NK-92 treated with Interleukin-12 subunit alpha and Interleukin-12 subunit beta, amount 100 ng/mL, for 24 hours (cell line): ENCODE results near the gene FAM163A.

Experiments
- DNase-seq: peaks from one replicate; lab custom pipeline; 2025; lab: John Stamatoyannopoulos, UW

Gene FAM163A

GRCh38 chr1:179750630-179751029 lies 7.5 kb downstream of the FAM163A start:
- no peak for DNase-seq

- no peak for DNase-seq
Observed at GRCh38 chr1:179753061-179753460, 10.0 kb downstream of the FAM163A start.

DNA sequence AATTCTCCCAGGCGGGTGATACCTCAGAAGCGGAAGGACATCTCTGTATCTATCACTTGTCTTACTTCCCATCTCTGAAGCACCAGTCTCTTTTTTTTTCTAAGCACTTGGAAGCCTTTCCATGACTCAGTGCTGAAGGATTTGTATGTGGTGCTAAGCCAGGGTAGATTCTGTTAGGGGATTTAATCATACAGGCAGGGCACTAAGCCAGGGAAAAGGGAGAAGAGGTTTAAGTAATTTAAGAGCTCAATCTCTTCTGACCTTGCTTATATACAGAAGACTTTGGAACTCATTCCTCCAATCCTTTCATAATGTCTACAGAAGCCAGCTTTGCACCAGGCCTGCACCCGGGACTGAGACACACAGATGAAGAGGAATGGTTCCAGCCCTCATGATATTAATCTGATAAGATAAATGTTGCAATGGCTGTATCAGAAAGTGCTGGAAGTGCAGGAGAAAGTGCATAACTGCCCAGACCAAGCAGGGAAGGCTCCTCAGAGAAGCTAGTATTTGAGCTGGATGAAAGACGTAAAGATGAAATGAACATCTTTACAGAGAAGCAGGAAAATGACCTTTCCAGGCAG lies 11.0 kb downstream of the FAM163A start:
- DNase-seq, result no peak

GRCh38 chr1:179757933-179758332 lies 14.8 kb downstream of the FAM163A start:
- no peak for DNase-seq

GRCh38 chr1:179760521-179760920 lies 17.4 kb downstream of the FAM163A start:
- DNase-seq, result no peak

DNA sequence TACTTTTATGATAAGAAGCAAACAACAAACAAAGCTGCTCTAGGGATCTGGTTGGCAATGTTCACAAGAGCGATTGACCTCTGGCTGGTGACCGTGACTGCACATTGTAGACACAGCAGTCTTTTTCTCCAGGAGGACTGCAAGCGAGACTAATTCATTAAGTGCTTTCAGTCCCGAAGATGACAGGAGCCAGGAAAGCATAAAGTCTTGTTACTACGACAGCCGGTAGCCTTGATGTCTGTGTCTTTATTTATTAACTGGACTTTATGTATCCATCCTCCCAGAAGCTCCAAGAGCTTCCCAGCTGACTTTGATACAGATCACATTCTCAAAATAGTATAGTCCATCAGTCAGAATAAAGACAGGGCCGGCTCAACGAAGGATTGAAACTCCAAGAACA lies 18.2 kb downstream of the FAM163A start:
- no peak for DNase-seq

DNA sequence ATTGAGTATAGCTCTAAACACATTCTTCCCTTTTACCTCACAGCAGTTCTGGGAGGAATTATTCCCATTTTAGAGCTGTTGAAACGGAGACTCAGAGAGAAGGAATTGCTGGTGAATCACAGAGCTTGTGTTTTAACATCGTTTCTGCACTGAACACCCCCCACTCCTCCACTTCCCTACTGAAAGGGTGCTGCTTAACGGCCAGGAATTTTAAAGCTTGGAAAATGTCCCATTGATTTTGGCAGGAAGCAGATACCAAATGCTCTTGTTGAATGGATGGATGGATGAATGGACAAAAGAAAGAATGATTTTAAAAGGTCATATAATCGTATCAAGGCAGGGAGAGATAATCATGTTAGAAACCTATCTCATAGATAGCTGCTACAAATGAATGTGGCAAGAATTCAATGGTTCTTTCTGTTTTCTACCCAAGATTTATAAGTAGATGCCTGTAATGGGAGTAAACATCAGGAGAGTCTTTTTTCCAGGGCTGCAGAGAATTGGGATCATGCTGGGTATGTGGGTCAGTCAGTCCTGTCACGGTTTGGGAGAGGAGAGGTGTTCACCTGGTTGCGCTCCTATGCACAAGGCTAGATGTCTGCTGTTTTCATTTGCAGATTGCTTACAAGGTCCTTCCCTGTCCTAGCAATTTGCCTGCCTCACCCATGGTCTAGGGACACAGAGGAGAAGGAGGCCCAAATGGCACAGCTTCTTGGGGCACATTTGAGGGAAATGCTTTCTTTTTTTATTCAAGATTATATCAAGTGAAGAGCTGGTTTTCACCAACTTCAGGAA lies 19.0 kb downstream of the FAM163A start:
- DNase-seq, result no peak

DNA sequence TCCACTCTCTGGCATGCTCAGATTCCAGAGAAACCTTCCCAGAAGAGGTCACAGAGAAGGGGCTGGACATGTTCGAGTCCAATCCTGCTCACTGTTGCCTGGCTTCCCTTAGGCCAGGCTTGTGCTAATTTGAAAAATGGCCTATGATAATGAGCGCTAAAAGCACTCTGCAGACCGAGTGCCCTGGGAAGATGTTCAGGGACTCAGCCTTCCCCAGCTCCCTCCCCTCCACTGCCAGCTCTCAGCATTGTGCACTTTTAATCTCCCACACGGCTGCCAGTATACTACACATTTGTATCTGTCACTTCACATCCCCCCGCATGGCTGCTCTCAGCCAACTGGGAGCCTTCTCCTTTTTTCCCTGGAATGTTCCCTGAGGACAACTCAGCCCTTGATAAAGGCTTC lies 24.1 kb downstream of the FAM163A start:
- no peak for DNase-seq

DNA sequence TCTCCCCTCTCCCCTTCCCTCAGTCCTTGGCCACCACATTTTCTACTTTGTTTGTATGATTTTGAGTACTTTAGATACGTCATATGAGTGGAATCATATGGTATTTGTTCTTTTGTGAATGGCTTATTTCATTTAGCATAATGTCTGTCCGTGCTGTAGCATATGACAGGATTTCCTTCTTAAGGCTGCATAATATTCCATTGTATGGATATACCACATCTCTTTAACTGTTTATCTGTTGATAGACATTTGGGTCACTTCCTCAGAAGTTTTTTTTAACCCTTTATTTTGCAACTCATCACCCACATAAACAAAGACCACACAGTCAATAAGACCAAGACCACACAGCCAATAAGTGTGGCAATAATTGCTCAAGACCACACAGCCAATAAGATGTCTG lies 24.9 kb downstream of the FAM163A start:
- DNase-seq, result no peak

- no peak for DNase-seq
Observed at GRCh38 chr1:179770887-179771502, 27.9 kb downstream of the FAM163A start.

DNA sequence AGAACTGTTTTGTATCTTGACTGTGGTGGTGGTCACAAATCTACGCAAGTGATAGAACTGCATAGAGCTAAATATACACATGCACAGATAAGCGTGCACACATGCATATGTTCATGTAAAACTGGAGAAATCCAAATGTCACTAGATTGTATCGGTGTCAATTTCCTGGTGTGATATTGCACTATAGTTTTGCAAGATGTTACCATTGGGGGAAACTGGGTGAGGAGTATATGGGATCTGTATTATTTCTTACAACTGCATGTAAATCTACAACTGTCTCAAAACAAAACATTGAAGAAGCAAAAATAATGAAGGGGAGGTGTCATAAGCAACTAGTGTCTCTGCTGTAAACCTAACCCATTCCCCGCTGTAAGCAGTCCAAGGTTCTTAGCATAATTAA lies 30.2 kb downstream of the FAM163A start:
- no peak for DNase-seq

DNA sequence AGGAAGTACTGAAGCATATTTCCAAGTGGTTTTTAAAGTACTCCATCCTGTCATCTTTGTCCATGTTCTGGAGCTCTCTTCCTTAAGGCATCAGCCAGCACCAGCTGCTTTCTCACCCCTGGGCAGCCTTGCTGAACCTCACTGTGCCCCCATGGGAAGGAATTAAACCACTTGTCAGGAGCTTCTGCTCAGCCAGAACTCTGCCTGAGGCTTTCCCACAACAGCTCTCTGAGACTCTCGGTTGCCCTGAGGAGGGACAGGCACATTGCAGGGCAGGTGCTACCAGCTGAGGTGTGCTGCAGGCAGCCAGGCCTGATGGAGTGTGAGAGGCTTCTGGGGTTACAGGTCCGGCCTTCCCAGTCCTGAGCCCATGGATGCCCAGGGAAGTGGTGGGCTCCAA lies 30.9 kb downstream of the FAM163A start:
- DNase-seq, result no peak

DNA sequence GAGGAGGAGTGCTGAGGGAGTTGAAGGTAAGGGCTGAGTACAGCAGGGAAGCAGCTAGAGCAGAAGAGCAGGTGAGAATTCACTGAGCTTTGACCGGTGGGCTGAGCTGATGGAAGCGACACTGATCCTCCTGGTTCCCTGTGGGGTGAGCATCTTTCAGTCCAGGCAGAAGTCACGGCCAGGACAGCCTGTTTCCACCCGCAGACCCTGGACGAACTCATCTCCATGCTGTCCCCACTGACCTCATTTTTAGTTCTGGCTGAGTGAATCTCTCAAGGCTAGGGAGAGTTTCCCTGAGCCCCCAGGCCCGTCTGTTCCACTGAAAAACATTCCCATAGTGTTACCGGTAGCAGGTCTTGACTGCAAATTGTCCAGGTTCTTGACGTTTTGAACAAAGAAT lies 31.5 kb downstream of the FAM163A start:
- DNase-seq, result no peak

DNA sequence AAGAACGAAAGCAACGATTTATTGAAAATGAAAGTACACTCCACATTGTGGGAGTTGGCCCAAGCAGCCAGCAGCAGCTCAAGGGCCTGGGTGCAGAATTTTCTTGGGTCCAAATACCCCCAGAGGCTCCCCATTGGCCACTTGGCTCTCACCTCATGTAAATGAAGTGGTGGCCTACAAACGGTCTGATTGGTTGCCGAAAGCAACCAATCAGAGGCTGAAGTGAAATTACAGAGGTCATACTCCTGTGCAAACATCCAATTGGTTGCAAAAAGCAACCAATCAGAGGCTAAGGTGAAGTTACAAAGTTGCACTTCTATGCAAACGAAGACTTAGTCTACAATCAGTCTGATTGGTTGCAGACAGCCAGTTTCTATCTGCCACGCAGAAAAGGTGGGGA lies 31.9 kb downstream of the FAM163A start:
- no peak for DNase-seq

GRCh38 chr1:179776831-179777230 lies 33.7 kb downstream of the FAM163A start:
- no peak for DNase-seq

DNA sequence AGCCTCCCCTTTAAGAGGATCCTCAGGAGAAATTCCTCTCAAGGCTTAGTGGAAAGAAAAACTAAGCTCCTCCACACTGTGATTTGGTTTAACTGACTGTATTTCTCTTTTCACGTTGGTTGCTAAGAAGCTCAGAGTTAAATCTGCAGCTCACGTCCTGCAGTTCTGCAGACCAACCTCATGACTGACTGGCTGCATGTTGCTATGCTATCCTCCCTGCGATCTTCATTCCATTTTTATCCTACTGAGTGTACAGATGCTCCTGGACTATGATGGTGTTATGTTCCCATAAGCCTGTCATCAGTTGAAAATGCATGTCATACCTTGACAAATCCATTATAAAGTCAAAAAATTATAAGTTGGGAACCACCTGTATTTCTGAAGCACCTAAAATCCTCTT lies 34.6 kb downstream of the FAM163A start:
- DNase-seq, result no peak

DNA sequence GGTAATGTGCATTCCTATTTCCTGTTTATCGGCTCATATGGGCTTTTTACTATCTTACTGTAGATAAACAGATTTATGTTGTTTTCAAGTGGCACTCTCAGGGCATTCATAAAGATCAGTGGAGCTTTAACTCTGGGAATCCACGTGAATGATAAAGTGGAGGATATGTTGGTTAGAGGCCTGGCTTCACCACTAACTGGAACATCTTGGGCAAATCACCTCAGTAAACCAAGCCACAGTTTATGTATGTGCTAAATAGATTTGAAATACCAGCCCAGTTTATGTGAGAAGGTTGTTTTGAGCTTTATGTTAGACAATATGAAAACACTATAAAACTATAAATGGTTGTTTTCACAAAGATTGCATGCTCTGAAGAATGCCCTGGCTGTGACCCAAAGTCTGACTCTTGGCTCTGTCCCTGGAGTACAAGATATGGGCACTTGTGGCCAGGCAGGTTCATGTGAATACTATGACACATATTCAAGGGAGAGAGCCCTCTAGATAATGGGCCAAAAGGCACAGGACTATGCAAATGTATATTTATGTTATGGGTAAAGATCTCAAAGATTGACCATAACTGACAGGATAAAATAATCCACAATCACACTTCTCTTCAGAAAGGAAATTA lies 36.7 kb downstream of the FAM163A start:
- no peak for DNase-seq

DNA sequence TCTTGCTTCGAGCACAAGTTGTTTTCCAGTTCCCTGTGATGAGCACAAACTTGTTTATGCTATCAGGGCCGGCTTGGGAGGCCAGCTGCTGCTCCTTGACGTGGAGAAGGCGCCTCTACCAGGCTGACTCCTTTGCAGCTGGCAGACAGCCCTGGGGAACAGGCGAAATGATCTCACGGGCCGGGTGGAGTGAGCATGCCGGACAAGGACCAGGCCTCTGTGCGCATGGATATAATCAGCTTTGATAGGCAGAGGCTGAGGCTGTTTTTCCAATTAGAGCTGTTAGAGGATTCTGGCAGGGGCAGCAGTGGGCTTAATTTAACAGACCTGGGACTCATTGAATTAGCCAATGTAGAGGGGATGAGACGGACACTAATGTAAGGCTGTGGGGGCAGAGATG lies 38.9 kb downstream of the FAM163A start:
- DNase-seq, result no peak

- DNase-seq, result no peak
Observed at GRCh38 chr1:179785031-179785431, 41.9 kb downstream of the FAM163A start.

GRCh38 chr1:179785728-179786127 lies 42.6 kb downstream of the FAM163A start:
- no peak for DNase-seq

GRCh38 chr1:179786815-179787685 lies 44.0 kb downstream of the FAM163A start:
- DNase-seq, result no peak

- no peak for DNase-seq
Observed at GRCh38 chr1:179788259-179788658, 45.2 kb downstream of the FAM163A start.
